GM18868 (cell line): Measurements from ENCODE around the gene B4GALNT4.
A peak's percentile ranks its signal among the peaks of the same experiment; 100 is the strongest.
"Not testable (repeated sequence)": the region's sequence is repeated elsewhere in the genome, so short reads cannot be mapped to it uniquely, and the experiment has no call there.

Experiments
- ATAC-seq: cut with Tn5 transposase; IDR thresholded peaks from one replicate; pipeline ENCODE4 v1.9.1; 2021; ENCODE audit warnings: mild to moderate bottlenecking, moderate library complexity; ENCODE audit not compliant: unreplicated experiment

B4GALNT4 gene, protein sequence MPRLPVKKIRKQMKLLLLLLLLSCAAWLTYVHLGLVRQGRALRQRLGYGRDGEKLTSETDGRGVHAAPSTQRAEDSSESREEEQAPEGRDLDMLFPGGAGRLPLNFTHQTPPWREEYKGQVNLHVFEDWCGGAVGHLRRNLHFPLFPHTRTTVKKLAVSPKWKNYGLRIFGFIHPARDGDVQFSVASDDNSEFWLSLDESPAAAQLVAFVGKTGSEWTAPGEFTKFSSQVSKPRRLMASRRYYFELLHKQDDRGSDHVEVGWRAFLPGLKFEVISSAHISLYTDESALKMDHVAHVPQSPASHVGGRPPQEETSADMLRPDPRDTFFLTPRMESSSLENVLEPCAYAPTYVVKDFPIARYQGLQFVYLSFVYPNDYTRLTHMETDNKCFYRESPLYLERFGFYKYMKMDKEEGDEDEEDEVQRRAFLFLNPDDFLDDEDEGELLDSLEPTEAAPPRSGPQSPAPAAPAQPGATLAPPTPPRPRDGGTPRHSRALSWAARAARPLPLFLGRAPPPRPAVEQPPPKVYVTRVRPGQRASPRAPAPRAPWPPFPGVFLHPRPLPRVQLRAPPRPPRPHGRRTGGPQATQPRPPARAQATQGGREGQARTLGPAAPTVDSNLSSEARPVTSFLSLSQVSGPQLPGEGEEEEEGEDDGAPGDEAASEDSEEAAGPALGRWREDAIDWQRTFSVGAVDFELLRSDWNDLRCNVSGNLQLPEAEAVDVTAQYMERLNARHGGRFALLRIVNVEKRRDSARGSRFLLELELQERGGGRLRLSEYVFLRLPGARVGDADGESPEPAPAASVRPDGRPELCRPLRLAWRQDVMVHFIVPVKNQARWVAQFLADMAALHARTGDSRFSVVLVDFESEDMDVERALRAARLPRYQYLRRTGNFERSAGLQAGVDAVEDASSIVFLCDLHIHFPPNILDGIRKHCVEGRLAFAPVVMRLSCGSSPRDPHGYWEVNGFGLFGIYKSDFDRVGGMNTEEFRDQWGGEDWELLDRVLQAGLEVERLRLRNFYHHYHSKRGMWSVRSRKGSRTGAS

DNA sequence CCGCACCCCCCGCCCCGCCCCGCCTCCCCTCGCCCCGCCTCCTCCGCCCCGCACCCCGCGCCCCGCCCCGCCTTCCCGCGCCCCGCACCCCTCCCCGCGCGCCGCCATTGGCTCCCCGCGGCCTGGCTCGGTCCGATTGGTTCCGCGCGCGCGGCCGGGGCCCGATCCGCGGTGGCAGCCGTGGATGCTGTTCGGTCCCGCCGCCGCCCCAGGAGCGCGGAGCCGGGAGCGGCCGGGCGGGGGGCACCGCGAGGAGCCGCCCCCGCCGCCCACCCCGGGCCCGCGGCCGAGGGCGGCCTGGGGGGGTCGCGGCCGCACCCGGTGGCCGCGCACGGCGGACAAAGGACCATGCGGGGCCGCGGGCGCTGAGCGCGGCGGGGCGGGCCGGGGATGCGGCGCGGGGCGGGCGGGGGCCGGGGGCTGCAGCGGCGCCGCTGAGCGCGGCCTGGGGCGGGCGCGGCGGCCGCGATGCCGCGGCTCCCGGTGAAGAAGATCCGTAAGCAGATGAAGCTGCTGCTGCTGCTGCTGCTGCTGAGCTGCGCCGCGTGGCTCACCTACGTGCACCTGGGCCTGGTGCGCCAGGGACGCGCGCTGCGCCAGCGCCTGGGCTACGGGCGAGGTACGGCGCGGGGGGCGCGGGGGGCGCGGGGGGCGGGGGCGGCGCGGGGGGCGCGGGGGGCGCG, at the start of gene B4GALNT4:
B4GALNT4 (plus strand) TSS at position 164 of the 683 bp plus-strand sequence; CDS start at position 469, 305 bp downstream.
- ATAC-seq, result no peak

DNA sequence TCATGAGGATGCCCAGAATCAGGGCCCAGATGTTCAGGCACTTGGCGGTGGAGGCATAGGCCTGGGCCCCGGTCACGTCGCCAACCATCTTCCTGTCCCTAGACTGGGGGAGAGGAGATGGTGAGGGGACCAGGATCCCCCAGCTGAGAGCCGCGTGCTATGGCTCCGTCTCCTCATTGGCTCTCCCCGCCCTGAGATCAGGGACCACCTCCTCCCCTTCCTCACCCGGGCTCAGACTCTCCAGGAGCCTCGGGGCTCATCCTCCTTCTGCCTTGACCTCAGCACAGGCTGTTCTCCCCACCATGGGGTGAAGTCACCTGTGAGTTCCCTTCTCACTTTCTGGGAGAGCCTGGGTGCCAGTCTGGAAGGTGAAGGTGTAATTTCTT, 49.4 kb upstream of the B4GALNT4 start:
- ATAC-seq, result not testable (repeated sequence)

DNA sequence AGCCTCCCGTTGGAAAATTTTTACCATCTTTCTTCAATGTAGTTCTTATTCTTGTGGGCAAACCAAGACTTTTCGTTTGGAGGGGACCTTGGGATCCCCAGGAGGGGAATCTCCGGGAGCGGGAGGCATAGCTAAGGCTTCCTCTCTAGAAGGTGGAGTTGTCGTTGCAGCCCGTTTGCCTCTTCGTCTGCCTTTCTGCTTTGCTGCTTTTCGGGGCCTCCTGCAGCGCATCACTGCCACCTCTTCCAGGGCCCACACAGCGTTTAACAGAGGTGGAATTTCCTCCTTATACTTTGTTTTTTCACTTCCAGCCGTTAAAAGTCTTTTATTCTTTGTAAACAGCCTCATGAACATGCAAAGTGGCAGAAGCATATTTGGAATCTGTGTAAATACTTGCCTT, 45.1 kb upstream of the B4GALNT4 start:
- no peak for ATAC-seq

DNA sequence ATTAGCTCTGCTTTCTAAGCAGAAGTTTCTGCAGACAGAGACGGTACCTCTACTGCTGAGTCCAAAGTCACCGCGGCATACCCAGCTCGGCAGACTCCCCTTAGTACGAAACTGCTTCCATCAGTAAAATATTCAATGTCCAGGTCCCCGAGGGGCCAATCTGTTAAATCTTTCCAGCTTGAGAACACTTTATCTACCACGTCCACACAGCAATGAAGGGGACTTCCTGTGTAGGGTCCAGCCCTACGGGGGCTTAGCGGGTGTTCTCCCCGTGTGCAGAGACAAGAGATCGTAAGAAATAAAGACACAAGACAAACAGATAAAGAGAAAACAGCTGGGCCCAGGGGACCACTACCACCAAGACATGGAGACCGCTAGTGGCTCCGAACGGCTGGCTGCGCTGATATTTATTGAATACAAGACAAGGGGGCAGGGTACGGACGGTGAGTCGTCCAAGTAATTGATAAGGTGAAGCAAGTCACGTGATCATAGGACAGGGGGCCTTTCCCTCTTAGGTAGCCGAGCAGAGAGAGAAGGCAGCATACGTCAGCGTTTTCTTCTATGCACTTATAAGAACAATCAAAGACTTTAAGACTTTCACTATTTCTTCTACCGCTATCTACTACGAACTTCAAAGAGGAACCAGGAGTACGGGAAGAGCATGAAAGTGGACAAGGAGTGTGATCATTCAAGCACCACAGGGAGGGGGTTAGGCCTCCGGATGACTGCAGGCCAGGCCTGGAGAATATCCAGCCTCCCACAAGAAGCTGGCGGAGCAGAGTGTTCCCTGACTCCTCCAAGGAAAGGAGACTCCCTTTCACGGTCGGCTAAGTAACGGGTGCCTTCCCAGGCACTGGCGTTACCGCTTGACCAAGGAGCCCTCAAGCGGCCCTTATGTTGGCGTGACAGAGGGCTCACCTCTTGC, 44.4 kb upstream of the B4GALNT4 start:
- ATAC-seq, result not testable (repeated sequence)

DNA sequence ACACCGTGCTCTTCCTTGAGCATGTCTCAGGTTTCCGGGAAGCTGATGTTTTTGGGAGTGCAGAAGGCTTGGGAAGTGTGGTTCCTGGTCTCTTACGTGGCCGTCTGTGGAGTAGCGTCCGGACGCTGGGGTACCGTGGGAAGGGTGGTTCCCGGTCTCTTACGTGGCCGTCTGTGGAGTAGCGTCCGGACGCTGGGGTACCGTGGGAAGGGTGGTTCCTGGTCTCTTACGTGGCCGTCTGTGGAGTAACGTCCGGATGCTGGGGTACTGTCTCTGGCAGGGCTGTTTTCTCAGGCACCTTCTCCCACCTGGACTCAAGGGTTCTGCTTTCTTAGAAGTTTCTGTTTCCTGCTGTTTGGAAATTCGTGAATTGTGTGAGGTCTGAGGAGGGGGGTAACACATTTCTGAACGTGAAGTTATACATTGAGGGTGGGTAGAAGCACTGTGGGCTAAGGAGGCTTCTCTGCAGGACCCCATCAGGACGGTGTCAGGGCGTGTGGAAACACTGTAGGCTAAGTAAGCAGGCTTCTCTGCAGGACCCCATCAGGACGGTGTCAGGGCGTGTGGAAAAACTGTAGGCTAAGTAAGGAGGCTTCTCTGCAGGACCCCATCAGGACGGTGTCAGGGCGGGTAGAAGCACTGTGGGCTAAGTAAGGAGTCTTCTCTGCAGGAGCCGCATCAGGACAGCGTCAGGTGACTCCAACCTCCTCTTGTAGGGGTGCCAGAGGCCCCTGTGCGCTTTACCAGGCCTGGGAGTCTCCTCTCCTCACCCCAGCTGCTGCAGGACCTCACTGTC, 43.3 kb upstream of the B4GALNT4 start:
- ATAC-seq, result no peak

DNA sequence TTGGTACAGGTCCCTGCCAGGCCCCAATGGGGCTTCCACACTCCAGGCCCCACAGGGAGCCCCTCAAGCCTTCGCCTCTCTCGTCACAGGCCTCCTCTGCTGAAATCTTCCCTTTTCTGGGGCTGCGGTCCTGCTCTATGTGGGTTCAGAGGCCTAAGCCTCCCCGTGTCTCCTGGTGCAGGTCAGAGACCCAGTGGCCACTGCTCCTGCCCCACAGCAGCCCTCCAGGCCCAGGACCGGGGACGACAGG, 42.8 kb upstream of the B4GALNT4 start:
- no peak for ATAC-seq

DNA sequence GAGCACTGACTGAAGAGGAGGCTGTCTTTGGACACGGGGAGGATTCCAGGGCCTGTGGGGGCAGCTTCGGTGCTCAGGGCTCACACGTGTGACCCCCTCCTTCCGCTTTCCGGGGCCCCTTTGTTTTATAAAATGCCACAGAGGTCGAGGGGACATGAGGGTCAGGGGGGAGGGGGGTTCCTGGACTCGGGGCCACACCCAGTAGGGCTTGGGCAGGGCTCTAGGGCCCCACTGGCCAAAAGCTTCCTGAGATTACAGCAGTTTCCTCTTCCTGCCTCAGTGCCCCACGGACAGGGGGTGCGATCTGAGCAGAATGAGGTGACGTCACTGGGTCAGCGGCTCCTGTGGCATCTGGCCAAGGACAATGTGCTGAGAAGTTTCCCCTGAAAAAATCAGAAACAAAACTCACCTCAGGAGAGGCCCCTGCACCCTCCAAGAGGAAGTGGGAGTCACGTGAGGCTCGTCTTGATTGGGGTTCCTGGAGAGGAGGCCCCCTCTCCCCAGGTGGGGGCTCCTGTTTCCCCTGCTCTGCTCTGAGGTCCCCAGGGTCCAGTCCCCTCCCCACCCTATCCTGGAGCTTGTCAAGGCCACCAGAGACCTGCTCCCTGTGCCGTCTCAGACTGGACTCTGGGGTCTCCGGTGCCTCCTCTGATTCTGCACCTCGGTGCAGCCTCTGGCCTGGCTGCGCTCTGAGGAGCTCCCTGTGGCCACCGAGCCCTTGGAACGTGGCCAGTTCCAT, 42.3 kb upstream of the B4GALNT4 start:
- ATAC-seq, result peak; percentile 66

DNA sequence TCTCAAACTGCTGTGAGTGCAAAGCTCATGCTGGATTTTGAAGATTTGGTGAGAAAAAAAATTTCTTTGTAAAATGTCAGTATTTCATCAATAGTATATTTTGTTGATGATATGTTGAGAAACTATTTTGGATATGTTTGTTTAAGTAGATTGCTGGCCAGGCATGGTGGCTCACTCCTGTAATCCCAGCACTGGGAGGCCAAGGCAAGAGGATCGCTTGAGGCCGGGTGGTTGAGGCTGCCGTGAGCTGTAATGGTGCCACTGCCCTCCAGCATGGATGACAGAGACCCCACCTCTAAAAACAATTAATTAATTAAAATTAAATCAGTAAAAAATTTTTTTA, 41.7 kb upstream of the B4GALNT4 start:
- no peak for ATAC-seq

DNA sequence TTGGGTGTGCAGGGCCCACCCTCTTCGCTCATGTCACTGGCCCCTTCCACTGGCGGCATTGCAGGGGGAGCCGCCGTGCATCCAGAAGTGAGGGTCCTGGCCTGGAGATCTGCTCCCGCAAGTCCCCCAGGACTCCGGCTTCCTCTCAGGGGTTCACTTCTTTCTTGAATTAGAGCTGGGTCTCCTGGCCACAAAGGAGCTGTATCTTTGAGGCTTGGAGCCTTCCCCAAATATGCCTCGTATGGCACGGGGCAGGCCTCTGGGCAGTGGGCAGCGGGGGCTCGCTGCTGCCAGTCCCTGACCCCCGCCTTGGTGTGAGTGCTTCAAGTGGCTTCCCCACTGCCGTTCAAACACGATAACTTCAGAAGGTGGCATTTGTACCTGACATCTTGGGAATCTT, 41.3 kb upstream of the B4GALNT4 start:
- ATAC-seq, result no peak

DNA sequence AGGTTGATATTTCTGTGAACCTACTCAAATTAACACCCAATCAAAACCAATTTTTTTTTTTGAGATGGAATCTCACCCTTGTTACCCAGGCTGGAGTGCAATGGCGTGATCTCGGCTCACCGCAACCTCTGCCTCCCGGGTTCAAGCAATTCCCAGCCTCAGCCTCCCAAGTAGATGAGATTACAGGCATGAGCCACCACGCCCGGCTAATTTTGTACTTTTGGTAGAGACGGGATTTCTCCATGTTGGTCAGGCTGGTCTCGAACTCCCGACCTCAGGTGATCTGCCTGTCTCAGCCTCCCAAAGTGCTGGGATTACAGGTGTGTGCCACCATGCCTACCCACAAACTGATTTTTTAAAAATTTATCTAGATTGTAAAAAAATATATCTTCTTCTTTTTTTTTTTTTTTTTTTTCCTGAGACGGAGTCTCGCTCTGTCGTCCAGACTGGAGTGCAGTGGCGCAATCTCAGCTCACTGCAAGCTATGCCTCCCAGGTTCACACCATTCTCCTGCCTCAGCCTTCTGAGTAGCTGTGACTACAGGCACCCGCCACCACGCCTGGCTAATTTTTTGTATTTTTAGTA, 40.7 kb upstream of the B4GALNT4 start:
- ATAC-seq, result not testable (repeated sequence)

DNA sequence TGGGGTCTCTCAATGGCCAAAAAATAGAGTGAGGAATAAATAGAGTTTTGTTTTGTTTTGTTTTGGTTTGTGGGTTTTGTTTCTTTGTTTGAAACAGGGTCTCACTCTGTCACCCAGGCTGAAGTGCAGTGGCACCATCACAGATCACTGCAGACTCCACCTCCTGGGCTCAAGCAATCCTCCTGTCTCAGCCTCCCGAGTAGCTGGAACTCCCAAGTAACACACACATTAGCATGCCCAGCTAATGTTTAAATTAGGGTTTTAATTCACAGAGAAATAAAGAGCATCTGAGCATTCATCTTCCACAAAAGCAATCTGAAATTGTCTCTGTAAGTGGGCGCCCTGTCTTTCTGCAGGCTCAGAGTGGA, 39.4 kb upstream of the B4GALNT4 start:
- no peak for ATAC-seq

DNA sequence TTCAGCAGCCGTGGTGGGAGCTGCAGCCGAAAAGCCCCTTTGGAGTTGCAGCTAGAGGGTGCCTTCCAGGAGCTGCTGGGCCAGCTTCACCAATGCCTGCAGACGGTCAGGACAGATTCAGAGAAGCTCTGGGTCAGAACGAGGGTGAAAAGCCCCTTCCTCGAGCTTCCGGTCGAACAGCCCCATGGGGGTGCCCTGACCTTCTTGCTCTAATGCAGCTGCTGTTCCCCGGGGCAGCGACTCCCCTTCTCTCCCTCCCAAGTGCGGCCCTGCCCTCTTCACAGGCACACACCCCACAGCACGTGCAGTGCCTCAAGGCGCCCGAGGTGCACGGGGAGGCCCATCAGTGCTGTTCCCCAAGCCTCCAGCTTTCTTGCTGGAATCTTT, 39.0 kb upstream of the B4GALNT4 start:
- no peak for ATAC-seq

DNA sequence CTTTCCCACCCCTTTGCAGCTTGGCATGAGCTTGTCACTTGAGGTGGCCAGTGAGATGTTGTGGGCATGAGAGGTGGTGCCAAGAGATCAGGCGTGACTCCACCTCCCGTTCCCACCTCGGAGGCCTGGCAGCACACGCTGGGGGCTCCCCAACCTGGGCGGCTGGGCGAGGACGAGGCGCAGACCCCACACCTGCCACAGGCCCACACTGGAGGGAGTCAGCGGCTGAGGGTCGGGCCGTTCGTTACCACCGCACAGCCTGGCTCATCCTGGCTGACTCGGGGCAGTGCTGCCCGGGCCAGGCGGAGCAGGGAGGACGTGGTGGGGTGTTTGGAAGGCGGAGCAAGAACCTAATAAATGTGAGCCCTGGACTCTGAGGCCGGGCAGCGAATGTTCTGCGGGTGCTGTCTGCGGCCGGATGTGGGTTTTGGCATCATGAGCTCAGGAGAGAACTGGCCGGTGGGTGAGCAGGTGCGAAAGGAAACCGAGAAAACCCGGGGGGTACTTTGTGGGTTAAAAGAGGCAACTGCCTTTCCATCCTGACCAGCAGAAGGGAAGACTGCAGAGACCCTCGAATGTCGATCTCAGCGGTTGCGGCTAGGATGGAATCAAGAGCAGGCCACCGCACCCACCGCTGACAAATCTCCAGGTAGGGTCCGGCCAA, 38.5 kb upstream of the B4GALNT4 start:
- ATAC-seq, result no peak

DNA sequence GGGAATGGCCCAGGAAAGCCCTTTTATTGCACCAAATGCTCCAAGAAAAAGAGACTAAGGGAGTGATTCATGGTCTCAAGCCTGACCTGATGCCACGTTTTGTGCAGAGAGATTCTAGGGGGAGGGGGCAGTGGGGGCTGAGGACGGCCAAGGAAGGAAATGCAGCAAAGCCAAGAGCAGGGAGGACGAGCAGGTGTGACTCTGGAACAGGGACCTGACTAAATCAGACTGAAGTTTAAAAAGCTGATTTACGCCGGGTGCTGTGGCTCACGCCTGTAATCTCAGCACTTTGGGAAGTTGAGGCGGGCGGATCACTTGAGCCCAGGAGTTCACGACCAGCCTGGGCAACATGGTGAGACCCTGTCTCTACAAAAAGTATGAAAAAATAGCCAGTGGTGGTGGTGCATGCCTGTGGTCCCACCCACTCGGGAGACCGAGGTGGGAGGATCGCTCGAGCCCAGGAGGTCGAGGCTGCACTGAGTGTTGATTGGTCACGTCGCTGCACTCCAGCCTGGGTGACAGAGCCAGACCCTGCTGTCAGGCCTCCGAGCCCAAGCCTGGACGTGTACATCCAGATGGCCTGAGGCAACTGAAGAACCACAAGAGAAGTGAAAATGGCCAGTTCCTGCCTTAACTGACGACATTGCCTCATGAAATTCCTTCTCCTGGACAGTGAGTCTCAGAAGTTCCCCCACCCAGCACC, 37.8 kb upstream of the B4GALNT4 start:
- ATAC-seq, result no peak

DNA sequence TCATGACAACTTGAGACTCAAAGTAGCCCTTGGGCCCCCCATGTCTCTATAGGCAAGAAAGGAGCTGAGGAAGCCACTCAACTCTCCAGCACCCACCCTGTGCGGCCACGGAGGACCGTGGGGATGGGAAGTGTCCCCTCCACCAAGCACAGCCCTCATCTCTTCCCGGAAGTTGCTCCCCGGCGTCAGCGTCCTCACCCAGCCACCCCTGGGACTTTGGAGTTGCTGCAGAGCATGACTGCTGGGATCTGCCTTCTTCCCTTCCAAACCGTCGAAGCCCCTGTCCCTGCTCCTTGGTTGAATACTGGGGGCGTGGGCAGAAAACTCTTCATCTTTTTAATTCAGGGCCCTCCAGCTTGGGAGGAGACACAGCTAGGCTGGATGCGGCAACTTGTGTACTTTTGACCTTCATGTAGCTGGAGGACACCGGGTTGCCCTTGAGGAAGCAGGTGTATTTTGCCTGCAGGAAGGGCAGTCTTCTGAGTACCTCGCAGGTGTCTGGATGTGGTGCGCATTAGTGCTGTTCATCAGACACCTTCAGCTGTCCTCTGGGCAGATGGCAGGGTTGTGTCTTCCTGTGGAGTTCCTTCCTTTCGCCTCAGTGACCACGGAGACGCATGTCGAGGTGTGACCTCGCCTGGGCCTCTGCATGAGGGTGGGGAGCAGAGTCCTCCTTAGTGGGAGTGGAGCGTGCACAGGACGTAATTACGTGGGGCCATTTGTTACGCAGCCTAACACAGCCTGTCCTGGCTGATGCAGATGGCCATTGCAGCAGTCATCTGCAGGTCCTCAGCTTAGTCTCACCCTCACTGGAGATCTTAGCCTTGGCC, 36.4 kb upstream of the B4GALNT4 start:
- no peak for ATAC-seq

DNA sequence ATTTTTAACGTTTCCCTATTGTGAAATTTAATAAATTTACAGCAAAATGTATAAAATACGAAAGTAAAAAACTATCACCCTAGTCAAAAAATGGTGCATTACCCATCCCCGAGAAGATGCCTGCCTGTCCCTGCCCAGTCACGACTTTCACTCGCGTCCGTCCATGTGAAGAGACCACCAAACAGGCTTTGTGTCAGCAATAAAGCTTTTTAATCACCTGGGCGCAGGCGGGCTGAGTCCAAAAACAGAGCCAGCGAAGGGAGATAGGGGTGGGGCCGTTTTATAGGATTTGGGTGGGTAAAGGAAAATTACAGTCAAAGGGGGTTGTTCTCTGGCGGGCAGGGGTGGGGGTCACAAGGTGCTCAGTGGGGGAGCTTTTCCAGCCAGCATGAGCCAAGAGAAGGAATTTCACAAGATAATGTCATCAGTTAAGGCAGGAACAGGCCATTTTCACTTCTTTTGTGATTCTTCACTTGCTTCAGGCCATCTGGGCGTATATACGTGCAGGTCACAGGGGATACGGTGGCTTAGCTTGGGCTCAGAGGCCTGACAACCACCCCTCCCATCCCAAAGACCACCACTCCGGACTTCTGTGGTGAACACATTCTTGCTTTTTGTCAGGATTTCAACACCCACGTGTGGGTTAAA, 35.6 kb upstream of the B4GALNT4 start:
- not testable (repeated sequence) for ATAC-seq
